HTR-8/SVneo (cell line): ENCODE data around the gene DSCAML1.

Experiments used
- DNase-seq: peaks from one replicate; pipeline ENCODE4 v3.0.0; 2011; ENCODE audit warnings: low spot score, mixed read lengths; ENCODE audit not compliant: insufficient read length
- FAIRE-seq: peaks from 2 replicates; lab custom pipeline; 2011; peaks lifted over from hg19 to GRCh38; lab: Jason Lieb, UNC

The DSCAML1 gene

GRCh38 chr11:117444256-117444655, 352.8 kb downstream of the DSCAML1 start:
- FAIRE-seq, result no peak
- no peak for DNase-seq

GRCh38 chr11:117443266-117444186, 353.5 kb downstream of the DSCAML1 start:
- DNase-seq, result peak; percentile 69
- FAIRE-seq, result no peak

- DNase-seq (no peak), FAIRE-seq (no peak)
Observed at GRCh38 chr11:117442869-117443239, 354.2 kb downstream of the DSCAML1 start.

GRCh38 chr11:117442049-117442868, 354.8 kb downstream of the DSCAML1 start:
- no peak for DNase-seq

GRCh38 chr11:117441146-117441975, 355.7 kb downstream of the DSCAML1 start:
- FAIRE-seq (no peak), DNase-seq (no peak)

More at GRCh38 chr11:117442049-117442868, 354.8 kb downstream of the DSCAML1 start:
- FAIRE-seq, result peak; percentile 97

- DNase-seq (no peak), FAIRE-seq (no peak)
Observed at GRCh38 chr11:117440258-117440657, 356.8 kb downstream of the DSCAML1 start.

GRCh38 chr11:117439256-117439655, 357.8 kb downstream of the DSCAML1 start:
- no peak for FAIRE-seq

GRCh38 chr11:117438371-117439000, 358.5 kb downstream of the DSCAML1 start:
- FAIRE-seq (no peak), DNase-seq (no peak)

More at GRCh38 chr11:117439256-117439655, 357.8 kb downstream of the DSCAML1 start:
- no peak for DNase-seq

- DNase-seq (no peak), FAIRE-seq (no peak)
Observed at GRCh38 chr11:117437791-117438130, 359.3 kb downstream of the DSCAML1 start.

- FAIRE-seq, result no peak
- DNase-seq, result no peak
Observed at GRCh38 chr11:117437041-117437790, 359.8 kb downstream of the DSCAML1 start.

- no peak for FAIRE-seq
- no peak for DNase-seq
Observed at GRCh38 chr11:117435326-117435725, 361.7 kb downstream of the DSCAML1 start.

- DNase-seq (no peak), FAIRE-seq (no peak)
Observed at GRCh38 chr11:117434481-117434880, 362.5 kb downstream of the DSCAML1 start.

- no peak for DNase-seq
- FAIRE-seq, result no peak
Observed at GRCh38 chr11:117433717-117434116, 363.3 kb downstream of the DSCAML1 start.

GRCh38 chr11:117431436-117431835, 365.6 kb downstream of the DSCAML1 start:
- FAIRE-seq (peak; percentile 33), DNase-seq (no peak)

GRCh38 chr11:117430293-117430955, 366.6 kb downstream of the DSCAML1 start:
- DNase-seq, result no peak
- no peak for FAIRE-seq

GRCh38 chr11:117428856-117429229, 368.2 kb downstream of the DSCAML1 start:
- FAIRE-seq, result no peak
- DNase-seq, result no peak

- FAIRE-seq (no peak), DNase-seq (no peak)
Observed at GRCh38 chr11:117428186-117428855, 368.7 kb downstream of the DSCAML1 start.

GRCh38 chr11:117427356-117427874, 369.6 kb downstream of the DSCAML1 start:
- no peak for DNase-seq

More at GRCh38 chr11:117427356-117427874, 369.6 kb downstream of the DSCAML1 start:
- FAIRE-seq, result no peak
